HG03196 (cell line): ENCODE data around the gene DTX3L.

Experiments
- ATAC-seq: cut with Tn5 transposase; IDR thresholded peaks from one replicate; pipeline ENCODE4 v1.9.1; 2021; ENCODE audit not compliant: unreplicated experiment

DTX3L gene

DNA sequence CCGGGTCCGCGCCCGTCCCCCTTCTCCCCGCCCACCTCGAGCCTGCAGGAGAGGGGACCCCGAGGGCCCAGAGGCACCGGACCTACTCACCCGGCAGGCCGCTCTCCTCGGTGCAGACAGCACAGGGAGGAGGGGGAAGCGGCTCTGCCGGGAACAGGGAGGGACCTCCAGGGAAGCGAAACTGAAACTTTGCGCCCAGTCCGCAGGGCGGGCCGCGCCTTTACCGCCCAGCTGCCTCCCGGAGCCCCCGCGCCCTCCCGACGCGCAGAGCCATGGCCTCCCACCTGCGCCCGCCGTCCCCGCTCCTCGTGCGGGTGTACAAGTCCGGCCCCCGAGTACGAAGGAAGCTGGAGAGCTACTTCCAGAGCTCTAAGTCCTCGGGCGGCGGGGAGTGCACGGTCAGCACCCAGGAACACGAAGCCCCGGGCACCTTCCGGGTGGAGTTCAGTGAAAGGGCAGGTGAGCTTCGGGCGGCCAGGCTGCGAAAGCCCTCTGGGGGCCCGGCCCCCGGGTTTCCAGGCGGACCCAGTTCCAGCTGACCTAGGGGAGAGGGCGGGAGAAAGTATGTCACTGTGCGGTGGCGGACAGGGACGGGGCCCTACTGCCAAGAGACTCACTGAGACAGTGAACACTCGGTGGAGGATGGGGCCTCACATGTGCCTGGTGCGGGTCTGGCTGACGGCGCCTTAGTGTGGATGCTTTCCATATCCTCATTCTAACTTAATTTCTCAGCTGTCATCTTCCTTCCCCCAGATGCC lies at the start of gene DTX3L, which contains the start of gene PARP9:
TSS of gene DTX3L (plus strand) at position 184 of the 758 bp plus-strand sequence. CDS start at position 273, 89 bp downstream.
TSS of gene PARP9 (minus strand) at position 146 of the 758 bp plus-strand sequence. CDS start 4,680 bp downstream, outside the sequence.
- ATAC-seq = peak; percentile 61

DNA sequence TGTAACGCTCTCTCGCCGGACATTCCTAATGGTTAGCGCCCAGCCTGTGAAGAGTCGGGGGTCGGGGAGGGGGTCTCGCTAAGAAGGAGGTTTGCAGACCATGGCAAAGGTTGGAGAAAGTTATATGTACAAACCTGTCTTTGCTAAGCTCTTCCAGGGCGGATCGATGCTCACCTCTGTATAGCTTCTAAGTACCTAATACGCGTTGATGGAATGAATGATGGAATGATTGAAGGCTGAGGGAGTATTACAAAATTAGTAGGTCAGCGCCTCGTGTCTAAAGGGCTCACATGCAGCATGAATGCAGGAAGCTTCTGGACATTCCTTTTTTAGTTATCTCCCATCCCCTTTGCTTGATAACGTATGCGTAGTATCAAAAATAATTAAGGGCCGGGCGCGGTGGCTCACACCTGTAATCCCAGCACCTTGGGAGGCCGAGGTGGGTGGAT lies 49.1 kb upstream of the DTX3L start:
- no peak for ATAC-seq

DNA sequence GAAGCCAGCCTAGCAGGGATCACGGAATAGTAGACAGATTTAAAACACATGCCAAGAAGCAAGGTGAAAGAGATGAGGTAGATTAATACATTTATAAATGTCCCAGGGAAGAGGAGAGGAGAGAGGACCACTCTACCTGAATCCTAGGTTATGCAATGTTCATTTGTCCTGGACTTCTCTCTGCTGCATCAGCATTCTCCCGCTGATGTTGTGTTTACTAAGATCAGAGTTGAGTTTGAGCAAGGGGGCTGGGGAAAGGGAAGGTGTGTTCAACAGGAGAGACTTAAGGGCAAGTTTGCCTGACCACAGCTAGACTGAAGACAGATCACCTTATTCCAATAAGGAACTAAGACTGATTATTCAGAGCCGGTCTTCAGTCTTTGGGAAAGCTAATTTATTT lies 48.3 kb upstream of the DTX3L start:
- no peak for ATAC-seq

DNA sequence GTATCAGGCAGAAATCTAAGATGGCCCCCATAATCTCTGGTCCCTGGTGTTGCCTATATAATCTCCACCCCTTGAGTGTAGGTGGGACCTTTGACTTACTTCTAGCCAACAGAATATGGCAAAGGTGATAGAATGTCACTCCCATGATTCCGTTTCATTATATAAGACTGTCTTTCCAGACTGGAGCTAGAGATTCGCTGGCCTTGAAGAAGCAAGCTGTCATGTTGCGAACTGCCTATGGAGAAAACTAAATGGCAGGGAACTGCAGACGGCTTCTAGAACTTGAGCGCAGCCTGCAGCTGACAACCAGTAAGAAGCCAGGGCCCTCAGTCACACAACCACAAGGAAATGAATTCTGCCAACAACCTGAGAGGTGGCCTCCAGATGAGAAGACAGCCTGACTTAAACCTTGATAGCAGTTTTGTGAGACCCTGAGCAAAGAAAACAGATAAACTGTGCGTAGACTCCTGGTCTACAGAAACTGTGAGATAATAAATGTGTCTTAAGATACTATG lies 47.2 kb upstream of the DTX3L start:
- ATAC-seq = no peak

DNA sequence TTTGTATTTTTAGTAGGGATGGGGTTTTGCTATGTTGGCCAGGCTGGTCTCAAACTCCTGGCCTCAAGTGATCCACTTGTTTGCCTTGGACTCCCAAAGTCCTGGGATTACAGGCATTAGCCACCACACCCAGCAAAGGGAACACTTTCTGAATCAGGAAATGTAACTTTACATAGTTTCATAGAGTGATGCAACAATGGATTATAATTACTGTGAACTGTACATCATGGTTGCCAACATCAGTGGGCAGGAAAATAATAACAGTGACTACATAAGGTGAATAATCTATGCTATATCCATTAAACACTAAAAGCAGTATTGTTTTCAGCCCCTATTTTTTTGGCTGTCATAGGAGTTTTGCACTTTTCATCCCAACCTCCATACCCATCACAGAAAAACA lies 44.4 kb upstream of the DTX3L start:
- ATAC-seq = no peak

DNA sequence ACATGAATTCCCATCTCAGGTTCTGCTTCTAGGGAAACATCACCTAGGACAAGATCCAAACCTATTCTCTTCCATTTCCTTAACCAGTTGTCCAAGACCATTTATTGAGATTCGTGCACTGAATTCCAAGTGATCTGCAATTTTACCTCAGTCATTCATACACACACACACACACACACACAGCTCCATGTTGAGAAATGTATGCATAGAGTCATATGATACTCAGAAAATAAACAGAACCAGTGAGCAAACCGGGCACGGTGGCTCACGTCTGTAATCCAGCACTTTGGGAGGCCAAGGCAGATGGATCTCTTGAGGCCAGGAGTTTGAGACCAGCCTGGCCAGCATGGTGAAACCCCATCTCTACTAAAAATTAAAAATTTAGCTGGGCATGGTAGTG lies 43.3 kb upstream of the DTX3L start:
- ATAC-seq = no peak

DNA sequence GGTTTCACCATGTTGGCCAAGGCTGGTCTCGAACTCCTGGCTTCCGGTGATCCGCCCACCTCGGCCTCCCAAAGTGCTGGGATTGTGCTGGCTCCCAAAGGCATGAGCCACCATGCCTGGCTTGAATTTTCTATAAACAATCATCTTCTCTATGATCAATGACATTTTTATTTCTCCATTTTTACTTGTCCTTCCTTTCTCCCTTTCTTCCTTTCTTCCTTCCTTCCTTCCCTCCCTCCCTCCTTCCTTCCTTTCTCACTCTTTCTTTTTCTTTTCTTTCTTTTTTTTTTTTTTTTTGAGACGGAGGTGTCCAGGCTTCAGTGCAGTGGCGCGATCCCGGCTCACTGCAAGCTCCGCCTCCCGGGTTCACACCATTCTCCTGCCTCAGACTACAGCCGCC lies 40.8 kb upstream of the DTX3L start:
- no peak for ATAC-seq

DNA sequence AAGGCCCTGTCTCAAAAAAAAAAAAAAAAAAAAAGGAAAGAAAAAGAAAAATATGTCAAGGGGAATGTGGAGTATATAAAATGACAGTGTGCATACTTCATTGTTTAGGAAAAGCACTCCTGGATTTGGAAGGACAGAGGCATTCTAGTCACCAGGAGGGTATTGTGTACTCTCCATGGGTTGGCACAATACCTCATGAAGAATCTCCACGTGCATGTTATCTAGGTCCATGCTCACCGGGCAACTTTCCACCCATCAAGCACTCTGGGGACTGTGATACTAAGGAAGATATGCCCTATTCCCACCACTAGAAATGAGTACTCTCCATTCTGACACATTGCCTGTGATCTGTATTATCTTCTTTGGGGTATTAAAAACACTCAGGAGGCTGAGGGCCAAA lies 34.0 kb upstream of the DTX3L start:
- ATAC-seq = no peak

DNA sequence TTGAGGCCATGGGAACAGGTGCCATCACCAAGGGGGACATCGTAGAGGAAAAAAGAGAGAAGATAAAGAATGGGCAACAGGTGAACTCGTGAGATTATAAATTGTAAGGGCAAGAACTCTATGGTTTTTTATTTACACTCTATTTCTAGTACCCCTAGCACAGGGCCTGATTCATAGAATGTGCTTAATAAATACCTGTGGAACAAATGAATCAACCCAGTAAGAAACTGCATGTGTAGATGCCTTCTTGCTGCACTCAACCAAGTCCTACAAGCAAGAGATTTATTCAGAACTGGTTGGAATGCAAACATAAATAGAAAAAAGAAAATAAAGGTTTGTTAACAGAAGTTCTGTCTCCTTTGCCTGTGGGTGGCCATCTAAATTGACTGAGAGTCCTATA lies 30.7 kb upstream of the DTX3L start:
- ATAC-seq = no peak

DNA sequence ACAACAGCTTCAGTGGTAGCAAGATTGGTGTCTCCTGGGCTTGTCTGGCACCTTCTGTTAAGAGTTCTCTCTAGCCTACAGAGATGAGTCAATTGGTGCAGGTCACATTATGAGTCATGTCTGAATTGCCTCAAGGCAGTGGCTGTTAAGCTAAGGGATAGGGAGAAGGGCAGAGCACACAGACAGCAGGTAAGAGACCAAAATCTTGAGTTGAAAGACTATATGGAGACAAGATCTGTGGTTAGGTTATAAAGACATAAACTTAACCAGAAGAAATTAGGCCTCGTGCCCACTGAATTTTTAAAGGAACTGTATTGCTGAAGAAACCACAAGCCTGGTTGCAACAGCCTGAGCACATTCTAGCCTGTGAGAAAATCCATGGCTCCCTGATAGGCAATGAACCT lies 30.2 kb upstream of the DTX3L start:
- ATAC-seq = peak; percentile 98

DNA sequence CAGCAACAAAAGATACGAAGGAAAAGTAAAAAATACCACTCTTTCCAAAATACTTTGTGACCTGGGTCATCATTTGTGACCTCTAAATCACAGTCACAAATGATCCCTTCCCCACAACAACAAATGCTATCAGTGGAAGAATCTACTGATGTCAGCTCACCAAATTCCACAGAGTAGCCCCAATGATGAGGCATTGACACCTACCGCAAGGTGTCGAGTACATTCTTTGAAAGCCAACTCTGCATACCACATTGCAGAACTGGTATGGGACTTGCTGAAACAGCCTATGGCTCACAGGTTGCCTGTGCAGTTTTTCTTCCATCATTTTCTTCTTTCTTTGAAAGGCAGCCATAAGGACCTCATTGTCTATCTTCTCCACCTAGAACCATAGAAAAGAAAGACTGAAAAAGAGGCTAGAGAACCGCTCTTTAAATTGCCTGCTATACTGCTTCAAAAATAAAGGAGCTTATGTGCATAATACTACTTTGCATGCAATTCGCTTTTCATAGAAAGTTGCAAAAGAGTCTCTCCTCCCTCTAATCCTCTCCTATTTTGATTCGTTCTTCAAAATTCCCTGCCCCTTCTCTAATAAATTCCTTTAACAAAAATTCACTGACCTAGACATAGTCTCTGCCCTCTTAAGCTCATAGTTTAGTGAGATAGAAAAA lies 28.0 kb upstream of the DTX3L start:
- ATAC-seq = no peak

DNA sequence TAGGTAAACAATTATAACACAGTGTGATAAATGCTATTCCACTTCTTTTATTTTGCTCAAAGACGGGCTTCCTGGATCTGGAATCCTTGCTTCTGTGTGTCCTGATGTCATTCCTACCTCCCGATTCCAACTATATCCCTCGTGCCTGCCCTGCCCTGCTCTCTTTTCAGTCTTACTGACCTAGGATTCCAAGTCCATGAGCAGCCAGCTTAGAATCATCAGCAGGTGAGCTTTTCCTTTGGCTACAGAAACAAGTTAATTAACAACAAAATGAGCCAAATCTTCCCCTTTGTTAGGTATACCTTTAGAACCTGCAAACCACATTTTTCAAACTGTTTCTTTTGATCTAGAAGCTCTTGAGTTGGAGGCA lies 27.5 kb upstream of the DTX3L start:
- no peak for ATAC-seq

DNA sequence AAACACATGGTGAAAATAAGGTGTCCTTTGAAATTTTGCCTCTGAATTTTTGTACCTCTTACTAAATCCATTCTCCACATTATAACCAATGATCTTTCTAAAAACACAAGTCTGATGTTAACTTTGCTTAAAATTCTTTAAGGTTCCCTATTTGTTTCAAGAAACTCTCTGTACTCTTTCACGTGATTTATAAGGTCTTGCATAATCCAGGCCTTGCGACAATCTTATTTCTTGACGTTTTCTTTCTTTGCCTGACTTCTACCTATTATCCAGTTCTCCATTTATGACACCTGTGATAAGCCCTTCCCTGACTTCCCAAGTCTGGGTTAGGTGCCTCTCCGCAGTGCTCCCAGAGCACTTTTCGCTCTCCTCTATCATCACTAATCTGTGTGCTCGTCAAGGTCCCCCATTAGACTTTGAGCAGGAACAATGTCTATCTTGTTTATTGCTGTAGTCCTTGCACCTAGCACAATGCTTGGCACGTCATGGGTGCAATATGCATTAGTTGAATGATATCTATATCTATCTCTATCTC lies 25.1 kb upstream of the DTX3L start:
- ATAC-seq = no peak

DNA sequence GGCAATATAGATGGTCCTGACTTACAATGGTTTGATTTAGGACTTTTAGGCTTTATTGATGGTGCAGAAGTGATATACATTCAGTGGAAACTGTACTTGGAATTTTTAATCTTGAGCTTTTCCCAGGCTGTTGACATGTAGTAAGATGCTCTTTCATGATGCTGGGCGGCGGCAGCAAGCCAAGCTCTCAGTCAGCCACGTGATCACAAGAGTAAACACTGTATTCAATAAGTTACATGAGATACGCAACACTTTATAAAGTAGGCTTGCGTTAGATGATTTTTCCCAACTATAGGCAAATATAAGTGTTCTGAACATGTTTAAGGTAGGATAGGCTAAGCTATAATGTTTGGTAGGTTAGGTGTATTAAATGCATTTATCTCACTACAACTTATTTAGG lies 18.0 kb upstream of the DTX3L start:
- no peak for ATAC-seq

DNA sequence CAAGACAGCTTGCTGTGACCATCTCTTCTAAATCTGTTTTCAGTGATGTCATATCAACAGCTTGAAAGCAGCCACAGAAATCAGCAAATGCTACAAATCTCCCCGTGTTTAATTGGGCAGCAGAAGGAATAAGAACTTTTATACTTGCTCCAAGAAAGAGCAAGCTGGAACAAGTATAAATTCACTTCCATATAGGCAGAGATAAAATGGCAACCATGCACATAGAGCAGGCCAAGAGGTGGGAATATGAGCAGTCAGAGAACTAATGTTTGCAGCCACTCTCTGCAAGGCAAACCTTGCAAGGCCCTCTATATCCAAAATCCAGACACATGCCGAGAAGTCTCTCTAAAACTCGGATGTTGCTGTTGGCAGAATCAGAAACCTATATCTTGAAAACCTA lies 16.1 kb upstream of the DTX3L start:
- ATAC-seq = no peak

DNA sequence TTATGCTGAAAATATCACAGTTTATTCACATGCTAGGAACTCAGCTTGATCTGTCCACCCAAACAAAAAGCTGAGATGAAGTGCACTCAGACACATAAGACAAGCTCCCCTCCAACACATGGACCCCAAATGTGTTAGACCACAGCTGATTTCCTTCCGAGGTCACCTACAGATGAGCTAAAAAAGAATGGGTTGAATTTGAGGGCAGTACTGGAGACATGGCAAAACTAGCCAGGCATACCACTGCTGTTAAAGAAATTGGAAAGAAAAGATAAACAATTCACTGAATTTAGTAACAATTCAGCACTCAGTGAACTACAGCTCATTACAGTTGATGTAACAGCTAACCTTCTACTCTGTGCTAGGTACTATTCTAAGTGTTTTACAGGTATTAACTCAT lies 15.5 kb upstream of the DTX3L start:
- ATAC-seq = no peak

DNA sequence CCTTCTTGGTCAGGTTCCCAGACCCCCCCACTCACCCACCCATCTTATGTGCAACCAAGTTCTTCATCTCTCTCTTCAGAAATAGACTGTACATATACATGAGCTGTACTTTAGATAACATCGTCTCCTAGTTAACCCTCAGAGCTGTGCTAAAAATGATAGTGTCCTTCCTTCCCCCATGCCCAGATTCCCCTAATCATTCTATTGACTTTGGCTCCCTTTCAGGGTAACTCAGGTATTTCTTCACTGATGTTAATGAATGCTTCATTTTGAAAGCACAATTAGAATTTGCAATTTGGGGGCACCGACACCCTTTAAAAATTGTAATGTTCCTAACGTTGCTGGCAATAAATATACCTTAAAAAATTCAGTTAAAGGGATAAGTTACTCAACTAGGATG lies 11.0 kb upstream of the DTX3L start:
- no peak for ATAC-seq

DNA sequence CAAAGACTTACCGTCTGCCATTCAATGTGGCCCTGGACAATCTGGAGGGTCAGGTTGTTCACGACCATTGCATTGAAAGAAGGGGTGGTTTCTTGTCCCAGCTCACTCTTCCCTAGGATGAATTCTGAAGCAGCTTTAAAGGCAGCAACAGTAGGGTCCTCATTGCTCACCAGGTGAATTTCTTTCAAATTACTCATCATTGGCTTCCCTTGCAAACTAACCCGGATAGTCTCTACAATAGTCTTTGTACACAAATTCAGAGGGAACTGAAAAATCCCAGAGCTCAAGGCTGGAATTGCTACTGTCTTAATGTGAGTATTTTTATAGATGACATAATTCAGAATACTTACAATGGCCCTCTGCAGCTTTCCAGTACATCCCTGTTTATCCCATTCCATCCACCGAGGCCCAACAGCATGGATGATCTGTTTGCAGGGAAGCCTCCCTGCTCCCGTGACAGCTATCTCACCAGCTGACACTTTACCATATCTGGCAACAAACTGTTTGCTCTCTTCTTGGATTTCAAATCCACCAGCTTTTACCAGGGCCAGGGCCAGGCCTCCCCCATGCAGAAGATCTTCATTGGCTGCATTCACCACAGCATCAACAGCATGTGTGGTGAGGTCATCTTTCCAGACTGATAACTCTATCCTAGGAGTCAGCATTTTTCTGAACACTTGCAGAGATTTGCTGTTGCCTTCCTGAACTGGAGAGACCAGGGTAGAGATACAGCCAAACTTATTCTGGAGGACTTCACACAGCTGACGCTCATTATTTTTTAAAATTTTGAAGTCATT lies 8.7 kb upstream of the DTX3L start:
- ATAC-seq = no peak

DNA sequence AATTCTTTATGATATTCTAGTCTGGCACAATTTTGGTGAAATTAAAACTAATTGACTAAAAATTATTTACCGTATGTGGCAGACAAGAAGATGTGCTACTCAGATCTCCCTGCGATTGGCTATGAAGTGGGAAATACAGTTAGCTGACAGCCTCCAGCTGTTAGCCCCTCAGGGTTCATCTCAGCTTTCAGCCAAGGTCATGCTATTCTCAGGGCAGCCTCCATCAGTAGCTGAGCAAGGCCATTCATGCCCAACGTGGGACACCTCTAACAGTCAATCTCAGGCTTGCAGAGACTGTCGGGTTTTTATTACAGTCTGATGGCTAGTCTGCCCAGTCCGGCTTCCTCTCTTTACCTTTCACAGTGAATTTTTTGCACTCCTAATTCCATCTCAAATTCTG lies 6.8 kb upstream of the DTX3L start:
- no peak for ATAC-seq

DNA sequence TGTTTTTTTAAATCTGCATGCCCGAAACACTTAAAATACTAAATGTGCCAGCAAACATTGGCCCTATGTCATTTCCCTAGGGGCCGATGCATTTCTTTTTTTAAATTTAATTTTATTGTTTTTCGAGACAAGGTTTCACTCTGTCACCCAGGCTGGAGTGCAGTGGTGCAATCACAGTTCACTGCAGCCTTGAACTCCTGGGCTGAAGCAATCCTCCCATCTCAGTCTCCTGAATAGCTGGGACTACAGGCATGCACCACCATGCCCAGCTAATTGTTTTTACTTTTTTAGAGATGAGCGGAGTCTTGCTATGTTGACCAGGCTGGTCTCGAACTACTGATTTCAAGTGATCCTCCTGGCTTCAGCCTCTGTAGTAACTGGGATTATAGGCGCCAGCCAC lies 5.5 kb upstream of the DTX3L start:
- no peak for ATAC-seq

DNA sequence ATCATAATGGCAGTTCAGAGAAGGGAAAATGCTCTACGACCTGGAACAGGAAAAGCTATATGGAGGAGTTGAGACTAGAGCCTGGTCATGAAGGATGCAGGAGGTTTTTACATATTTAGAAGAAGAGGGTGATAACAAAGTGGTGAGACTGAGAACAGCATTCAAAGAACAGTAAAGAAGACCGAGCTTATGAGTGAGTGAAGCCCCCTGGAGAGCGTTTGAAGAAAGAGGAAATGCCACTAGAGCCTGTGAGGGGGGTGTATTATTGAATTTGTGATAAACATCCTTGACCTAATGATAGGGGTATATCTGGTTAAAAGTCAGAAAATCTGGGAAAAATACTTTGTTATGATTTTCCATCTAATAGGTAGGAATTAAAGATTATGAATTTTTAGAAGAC lies 4.2 kb upstream of the DTX3L start:
- no peak for ATAC-seq
